ENCODE data around the gene PHLDA3.

The PHLDA3 gene

DNA sequence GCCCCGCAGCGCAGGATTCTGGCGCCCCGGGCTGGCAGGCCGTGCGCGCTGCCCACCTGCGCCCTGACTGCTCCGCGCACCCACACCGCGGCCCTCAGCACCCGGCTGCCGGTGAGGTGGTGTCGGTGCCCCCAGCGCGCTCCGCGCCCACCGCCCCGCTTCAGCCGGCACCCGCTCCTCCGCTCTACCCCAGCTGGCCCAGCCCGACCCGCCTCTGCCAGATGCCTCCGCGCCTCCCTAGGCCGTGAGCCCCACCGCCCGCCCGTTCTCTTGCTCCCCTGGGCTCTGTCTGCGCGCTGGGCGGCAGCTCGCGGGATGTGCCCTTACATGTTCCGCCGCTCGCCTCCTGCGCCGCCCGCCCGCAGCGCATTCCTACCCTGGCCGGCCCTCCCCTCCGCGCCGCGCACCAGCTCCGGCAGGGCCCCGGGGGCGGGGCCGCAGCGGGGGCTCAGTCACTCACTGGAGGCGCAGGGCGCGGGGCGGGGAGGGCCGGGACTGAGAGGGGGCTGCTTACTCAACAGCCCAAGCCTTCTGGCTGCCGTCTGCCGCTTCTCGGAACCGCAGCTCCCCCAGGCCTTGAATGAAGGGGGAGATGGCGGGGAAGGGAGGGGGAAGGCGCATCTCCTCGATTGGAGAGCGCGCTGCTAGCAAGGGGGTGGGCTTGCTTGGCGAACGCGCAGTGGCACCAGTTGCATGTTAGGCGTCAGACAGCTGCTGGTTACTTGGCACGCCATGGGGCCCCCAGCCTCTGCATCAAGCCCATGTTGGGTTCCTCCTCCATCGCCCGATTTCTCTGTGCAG, at the start of gene PHLDA3:
TSS of gene PHLDA3 (minus strand) at position 345 of the 801 bp plus-strand sequence. CDS start 402 bp downstream, outside the sequence.
- peak; percentile 27 for DNase-seq

- no peak for DNase-seq
These were observed 49.1 kb upstream of the PHLDA3 start for GRCh38 chr1:201518071-201518470.

- no peak for DNase-seq
These were observed 48.6 kb upstream of the PHLDA3 start for GRCh38 chr1:201517631-201518030.

GRCh38 chr1:201516511-201517127, 47.6 kb upstream of the PHLDA3 start:
- DNase-seq: no peak

- no peak for DNase-seq
These were observed 46.9 kb upstream of the PHLDA3 start for GRCh38 chr1:201515895-201516294.

DNA sequence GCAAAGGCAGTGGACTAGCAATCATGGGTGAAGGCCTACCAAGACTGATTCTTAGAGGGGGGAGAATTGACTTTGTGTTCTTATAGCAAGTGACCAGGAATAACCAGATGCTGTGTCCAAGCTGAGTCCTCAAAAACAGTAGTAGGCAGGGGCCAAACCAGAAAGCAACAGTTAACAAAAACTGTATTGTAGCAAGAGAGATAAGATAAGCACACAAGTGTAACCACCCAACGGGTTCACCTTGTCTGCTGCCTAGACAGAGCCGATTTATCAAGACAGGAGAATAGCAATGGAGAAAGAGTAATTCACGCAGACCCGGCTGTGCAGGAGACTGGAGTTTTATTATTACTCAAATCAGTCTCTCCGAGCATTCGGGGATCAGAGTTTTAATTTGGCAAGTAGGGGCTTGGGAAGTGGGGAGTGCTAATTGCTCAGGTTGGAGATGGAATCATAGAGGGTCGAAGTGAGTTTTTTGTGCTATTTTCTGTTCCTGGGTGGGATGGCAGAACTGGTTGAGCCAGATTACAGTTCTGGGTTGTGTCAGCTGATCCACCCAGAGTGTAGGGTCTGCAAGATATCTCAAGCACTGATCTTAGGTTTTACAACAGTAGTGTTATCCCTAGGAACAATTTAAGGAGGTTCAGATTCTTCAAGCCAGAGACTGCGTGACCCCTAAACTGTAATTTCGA, 46.2 kb upstream of the PHLDA3 start:
- no peak for DNase-seq

GRCh38 chr1:201514466-201514865, 45.5 kb upstream of the PHLDA3 start:
- no peak for DNase-seq

DNA sequence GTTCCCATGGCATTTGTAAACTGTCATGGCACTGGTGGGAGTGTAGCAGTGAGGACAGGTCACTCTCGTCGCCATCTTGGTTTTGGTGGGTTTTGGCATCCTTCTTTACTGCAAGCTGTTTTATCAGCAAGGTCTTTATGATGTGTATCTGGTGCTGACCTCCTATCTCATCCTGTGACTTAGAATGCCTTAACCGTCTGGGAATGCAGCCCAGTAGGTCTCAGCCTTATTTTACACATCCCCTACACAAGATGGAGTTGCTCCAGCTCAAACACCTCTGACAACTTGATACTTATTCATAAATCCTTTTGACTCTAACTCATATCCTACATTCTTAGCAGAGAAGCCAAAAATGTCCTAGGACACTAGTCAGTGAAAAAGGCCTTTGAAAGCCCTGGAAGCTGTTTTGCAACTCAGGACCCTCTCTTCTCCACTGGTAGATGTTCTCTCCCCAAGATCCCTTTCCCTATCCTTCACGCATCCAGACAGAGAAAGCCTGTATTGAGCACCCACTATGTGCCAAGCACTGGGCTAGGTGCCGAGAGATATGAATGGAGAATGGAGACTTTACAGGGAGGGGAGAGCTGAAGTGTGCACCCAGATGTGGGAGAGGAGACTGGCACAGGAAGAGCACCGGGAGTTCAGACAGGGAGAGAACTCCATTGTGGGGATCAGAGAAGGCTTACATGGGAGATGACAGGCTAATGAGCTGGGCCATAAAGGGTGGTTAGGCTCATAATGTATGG, 44.7 kb upstream of the PHLDA3 start:
- no peak for DNase-seq

DNA sequence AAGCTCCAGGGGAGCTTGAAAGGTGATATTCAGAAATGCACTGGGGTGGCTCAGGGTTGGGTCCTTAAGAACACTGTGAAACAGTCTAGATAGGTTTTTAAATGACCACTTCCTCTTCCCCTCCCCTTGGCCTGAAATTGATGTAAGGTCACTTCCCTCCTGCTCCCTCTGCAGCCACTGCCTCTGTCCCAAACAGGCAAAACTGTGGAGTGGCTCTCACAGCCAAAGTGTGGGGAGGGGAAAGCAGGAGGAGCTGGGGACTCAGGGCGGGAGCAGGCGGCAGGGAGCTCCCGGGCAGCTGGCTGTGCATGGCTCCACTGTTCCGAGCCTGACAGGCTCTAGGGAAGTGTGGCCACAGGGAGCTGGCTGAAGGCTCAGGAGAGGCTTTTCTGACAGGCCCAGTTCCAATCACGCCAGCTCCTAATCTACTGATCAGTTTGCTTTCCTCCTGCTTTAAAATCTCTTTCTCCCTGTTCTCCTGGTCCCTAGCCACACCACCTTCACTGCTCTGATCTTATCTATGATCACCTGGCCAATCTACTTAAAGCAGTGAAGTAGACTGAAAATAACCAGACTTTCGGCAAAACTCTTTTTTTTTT, 43.1 kb upstream of the PHLDA3 start:
- no peak for DNase-seq

GRCh38 chr1:201511396-201511940, 42.5 kb upstream of the PHLDA3 start:
- DNase-seq: no peak

- no peak for DNase-seq
These were observed 41.7 kb upstream of the PHLDA3 start for GRCh38 chr1:201510734-201511133.

- no peak for DNase-seq
These were observed 40.8 kb upstream of the PHLDA3 start for GRCh38 chr1:201509601-201510374.

DNA sequence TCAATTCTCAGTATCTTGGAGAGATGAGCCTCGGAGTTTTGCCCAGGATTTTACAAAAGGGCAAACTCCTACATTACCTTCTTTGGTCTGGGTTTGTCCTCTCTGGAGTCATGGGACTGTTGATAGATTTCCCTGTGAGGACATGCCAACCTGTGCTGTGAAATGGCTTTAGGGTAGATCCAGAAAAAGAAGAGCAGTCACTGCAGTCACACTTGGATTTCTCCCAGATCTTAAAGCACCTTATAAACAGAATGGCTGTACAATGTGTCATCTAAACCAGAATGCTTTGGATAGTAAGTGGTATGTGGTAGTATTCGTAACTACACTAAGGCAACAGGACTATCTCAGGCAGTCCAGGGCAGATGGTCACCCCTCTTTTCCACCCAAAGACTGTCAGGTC, 39.8 kb upstream of the PHLDA3 start:
- no peak for DNase-seq

- DNase-seq: no peak
These were observed 38.3 kb upstream of the PHLDA3 start for GRCh38 chr1:201507360-201507675.

DNA sequence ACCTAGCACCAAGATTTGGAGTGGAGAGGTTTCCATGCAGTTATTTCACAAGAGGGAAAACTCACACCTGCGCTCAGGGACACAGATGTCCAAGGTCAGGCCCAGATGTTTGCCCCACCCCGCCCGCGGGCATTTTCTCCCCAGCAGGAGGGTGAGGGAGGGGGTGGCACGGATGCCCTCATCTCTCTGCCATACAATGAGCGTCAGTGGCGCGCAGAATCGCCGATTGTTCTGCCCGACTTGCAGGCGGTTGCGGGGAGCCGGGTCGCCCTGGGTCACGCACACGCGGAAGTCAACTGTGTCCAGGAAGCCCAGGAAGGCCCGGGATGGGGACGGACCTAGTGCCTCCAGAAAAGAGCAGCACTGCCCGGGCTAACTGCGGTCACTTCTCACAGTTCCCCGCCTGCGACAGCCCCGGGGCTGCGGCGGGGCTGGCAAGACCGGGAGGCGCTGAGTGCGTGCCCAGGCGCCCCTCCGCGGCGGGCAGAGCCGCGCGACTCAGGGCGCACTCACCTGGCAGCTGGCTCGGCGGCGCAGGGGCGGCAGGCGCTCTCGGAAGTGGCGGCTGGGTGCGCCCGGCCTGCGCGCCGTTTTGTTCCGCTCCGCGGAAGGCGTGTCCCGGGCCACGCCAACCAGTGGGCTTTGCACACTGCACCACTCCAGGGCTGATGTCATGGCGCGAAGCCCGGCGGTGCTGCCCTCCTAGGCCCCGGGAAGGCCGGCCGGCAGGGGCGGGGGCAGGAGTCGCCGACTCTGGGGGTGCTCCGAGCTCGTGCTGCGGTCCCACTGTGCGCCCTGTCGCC, 37.8 kb upstream of the PHLDA3 start, which contains the start of gene CSRP1:
TSS of gene CSRP1 (minus strand) at position 567 of the 803 bp plus-strand sequence. CDS start 10,820 bp downstream, outside the sequence.
- peak; percentile 89 for DNase-seq

GRCh38 chr1:201506092-201506491, 37.1 kb upstream of the PHLDA3 start:
- no peak for DNase-seq

DNA sequence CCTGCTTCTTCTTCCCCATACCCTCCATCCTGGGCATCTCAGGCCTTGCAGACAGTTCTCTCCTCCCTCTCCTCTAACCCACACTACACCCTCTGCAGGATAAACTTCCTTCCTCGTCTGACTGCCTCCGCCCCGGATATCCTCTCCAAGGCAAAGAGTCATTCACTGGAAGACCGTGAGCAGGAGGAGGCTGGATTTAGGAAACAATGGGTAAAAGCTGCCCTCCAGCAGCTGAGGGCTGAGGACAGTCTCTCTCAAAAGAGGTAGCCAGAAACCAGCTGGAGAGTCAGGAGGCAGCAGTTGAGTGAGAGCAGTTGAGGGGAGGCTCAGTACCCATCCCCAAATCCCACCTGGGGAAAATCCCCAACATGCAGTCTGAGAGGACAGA, 36.5 kb upstream of the PHLDA3 start:
- DNase-seq: no peak

- no peak for DNase-seq
These were observed 36.0 kb upstream of the PHLDA3 start for GRCh38 chr1:201504799-201505502.

- DNase-seq: no peak
These were observed 35.2 kb upstream of the PHLDA3 start for GRCh38 chr1:201504179-201504631.
